GM20000 (cell line): ENCODE results near the gene ZNF775.
A peak's percentile ranks its signal among the peaks of the same experiment; 100 is the strongest.

Experiments used
- DNase-seq: peaks from one replicate; pipeline ENCODE4 v3.0.0; 2012; ENCODE audit warnings: low spot score
- CTCF ChIP-seq: IDR thresholded peaks from 2 replicates; pipeline ENCODE4 v1.5.1; 2012; ENCODE audit warnings: mild to moderate bottlenecking, control low read depth; ENCODE audit errors: extremely low read depth, missing control alignments

ZNF775 gene

GRCh38 chr7:150370612-150371071 lies 8.5 kb upstream of the ZNF775 start:
- no peak for TF ChIP-seq CTCF
- DNase-seq = no peak

GRCh38 chr7:150371131-150371995 lies 7.8 kb upstream of the ZNF775 start:
- no peak for TF ChIP-seq CTCF
- no peak for DNase-seq

GRCh38 chr7:150371996-150372270 lies 7.2 kb upstream of the ZNF775 start:
- DNase-seq = no peak
- TF ChIP-seq CTCF = no peak

- no peak for TF ChIP-seq CTCF
- no peak for DNase-seq
These were observed 6.7 kb upstream of the ZNF775 start for GRCh38 chr7:150372271-150373048.

- no peak for TF ChIP-seq CTCF
- peak; percentile 23 for DNase-seq
These were observed 5.9 kb upstream of the ZNF775 start for GRCh38 chr7:150373049-150373801.

GRCh38 chr7:150374026-150374425 lies 5.1 kb upstream of the ZNF775 start:
- DNase-seq = no peak
- TF ChIP-seq CTCF = no peak
